Type B pancreatic cell (in vitro differentiated cells): ENCODE measurements around the gene ZMYND11. TPM values are rescaled to one million over a fixed set of nuclear protein-coding genes. Genes with fewer than 3 reads are reported as not detected.

Experiments
- DNase-seq: peaks from one replicate; pipeline ENCODE4 v3.0.0; 2021; ENCODE audit warnings: mixed read lengths; ENCODE audit not compliant: unreplicated experiment; ENCODE audit errors: extremely low spot score
- H3K27ac Mint-ChIP-seq: 2 replicates; pipeline ENCODE4 v1.8.0; 2021; ENCODE audit warnings: mild to moderate bottlenecking, mixed read lengths
- H3K27me3 Mint-ChIP-seq: 2 replicates; pipeline ENCODE4 v1.8.0; 2021; ENCODE audit warnings: mixed read lengths
- H3K36me3 Mint-ChIP-seq: 2 replicates; pipeline ENCODE4 v1.8.0; 2021; ENCODE audit warnings: mixed read lengths
- H3K4me1 Mint-ChIP-seq: one replicate; pipeline ENCODE4 v1.8.0; 2021; ENCODE audit warnings: mixed read lengths; ENCODE audit not compliant: unreplicated experiment
- H3K4me3 Mint-ChIP-seq: 2 replicates; pipeline ENCODE4 v1.8.0; 2021; ENCODE audit warnings: mild to moderate bottlenecking, mixed read lengths
- H3K9me3 Mint-ChIP-seq: 2 replicates; pipeline ENCODE4 v1.8.0; 2021; ENCODE audit warnings: mixed read lengths
- CTCF ChIP-seq: fragments of 200-600 bp; sonication (generic); conservative IDR thresholded peaks from 2 replicates; pipeline ENCODE4 v1.5.0; 2021; ENCODE audit warnings: antibody characterized with exemption, mild to moderate bottlenecking
- total RNA-seq: library from RNA; stranded (reverse); gene quantifications from 2 replicates; pipeline ENCODE4 v1.2.1, GENCODE V29; 2021; ENCODE audit warnings: low replicate concordance

The ZMYND11 gene
- total RNA-seq, 1 donor from 2014 or later: 58.7 TPM

GRCh38 chr10:215444-215843 lies 80.2 kb downstream of the ZMYND11 start:
- Mint-ChIP-seq H3K27me3 (no peaks in the 10 kb centered on the region), H3K4me1 (peaks cover 4% of the 10 kb centered on the region), H3K27ac (no peak overlapping the region), H3K4me3 (no peak overlapping the region), H3K36me3 (peaks cover 2% of the 10 kb centered on the region), H3K9me3 (no peaks in the 10 kb centered on the region)
- no peak for TF ChIP-seq CTCF
- no peak for DNase-seq

- TF ChIP-seq CTCF: no peak
- peaks cover 4% of the 10 kb centered on the region for H3K4me1 Mint-ChIP-seq
- no peaks in the 10 kb centered on the region for H3K27me3 Mint-ChIP-seq
- H3K9me3 Mint-ChIP-seq: no peaks in the 10 kb centered on the region
- no peak overlapping the region for H3K27ac Mint-ChIP-seq
- no peaks in the 10 kb centered on the region for H3K36me3 Mint-ChIP-seq
- DNase-seq: no peak
- H3K4me3 Mint-ChIP-seq: no peak overlapping the region
These were observed 83.5 kb downstream of the ZMYND11 start for GRCh38 chr10:218798-219197.

- H3K27me3 Mint-ChIP-seq: no peaks in the 10 kb centered on the region
- H3K36me3 Mint-ChIP-seq: no peaks in the 10 kb centered on the region
- DNase-seq: no peak
- H3K9me3 Mint-ChIP-seq: no peaks in the 10 kb centered on the region
- peaks cover 4% of the 10 kb centered on the region for H3K4me1 Mint-ChIP-seq
- H3K4me3 Mint-ChIP-seq: no peak overlapping the region
- no peak for TF ChIP-seq CTCF
- no peak overlapping the region for H3K27ac Mint-ChIP-seq
These were observed 84.6 kb downstream of the ZMYND11 start for GRCh38 chr10:219731-220472.

- H3K27me3 Mint-ChIP-seq: no peaks in the 10 kb centered on the region
- DNase-seq: no peak
These were observed 89.3 kb downstream of the ZMYND11 start for GRCh38 chr10:224571-224970.

GRCh38 chr10:226018-226417 lies 90.8 kb downstream of the ZMYND11 start:
- no peaks in the 10 kb centered on the region for H3K9me3 Mint-ChIP-seq
- no peak for TF ChIP-seq CTCF
- no peak overlapping the region for H3K27ac Mint-ChIP-seq

More at GRCh38 chr10:224571-224970, 89.3 kb downstream of the ZMYND11 start:
- no peak overlapping the region for H3K4me3 Mint-ChIP-seq
- no peak overlapping the region for H3K27ac Mint-ChIP-seq
- no peaks in the 10 kb centered on the region for H3K4me1 Mint-ChIP-seq
- TF ChIP-seq CTCF: no peak
- H3K9me3 Mint-ChIP-seq: no peaks in the 10 kb centered on the region
- no peaks in the 10 kb centered on the region for H3K36me3 Mint-ChIP-seq

GRCh38 chr10:227014-227413 lies 91.8 kb downstream of the ZMYND11 start:
- no peak for DNase-seq
- TF ChIP-seq CTCF: no peak
- Mint-ChIP-seq H3K36me3 (peaks cover 4% of the 10 kb centered on the region), H3K4me3 (no peak overlapping the region), H3K27me3 (no peaks in the 10 kb centered on the region), H3K27ac (no peak overlapping the region), H3K9me3 (no peaks in the 10 kb centered on the region), H3K4me1 (no peaks in the 10 kb centered on the region)

More at GRCh38 chr10:226018-226417, 90.8 kb downstream of the ZMYND11 start:
- no peaks in the 10 kb centered on the region for H3K4me1 Mint-ChIP-seq
- H3K27me3 Mint-ChIP-seq: no peaks in the 10 kb centered on the region
- H3K36me3 Mint-ChIP-seq: no peaks in the 10 kb centered on the region
- no peak overlapping the region for H3K4me3 Mint-ChIP-seq
- DNase-seq: no peak
